Glomerular visceral epithelial cell (primary cell): Measurements from ENCODE around the gene TRAFD1.

ENCODE experiments used
- DNase-seq: peaks from one replicate; pipeline ENCODE4 v3.0.0-alpha.2; 2016; ENCODE audit errors: extremely low spot score

The TRAFD1 gene

GRCh38 chr12:112175361-112176155, 50.2 kb downstream of the TRAFD1 start:
- DNase-seq: no peak

DNA sequence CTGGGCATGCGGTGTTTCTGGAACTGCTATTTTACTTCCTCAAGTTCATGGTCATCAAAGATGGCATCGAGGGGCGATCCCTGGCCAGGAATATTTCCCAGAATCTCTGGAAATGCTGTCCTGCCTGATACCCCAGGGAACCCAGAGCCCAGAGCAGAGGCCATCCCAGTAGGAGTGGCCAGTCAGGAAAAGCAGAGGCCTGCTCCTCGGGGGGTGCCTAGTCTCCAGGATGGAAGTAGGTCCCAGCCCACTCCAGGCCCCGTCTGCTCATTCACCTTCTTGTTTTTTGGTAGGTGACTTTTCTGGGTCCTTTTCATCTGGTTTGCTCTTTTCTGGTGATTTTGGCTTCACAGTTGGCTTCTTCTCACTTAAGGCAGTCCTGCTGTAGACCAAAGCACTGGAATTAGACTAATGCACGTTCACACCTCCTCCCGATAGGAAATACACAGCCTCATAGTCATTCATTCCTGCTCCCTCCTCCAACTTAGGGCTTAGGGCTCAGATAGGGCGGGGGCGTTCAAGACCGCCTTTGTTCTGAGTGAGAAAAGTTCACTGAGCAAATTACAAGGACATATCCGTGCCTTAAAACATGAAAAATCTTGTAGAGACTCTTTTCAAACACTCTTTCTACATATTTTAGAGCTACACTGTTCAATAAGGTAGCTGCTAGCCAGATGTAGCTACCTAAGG, 51.1 kb downstream of the TRAFD1 start:
- no peak for DNase-seq

DNA sequence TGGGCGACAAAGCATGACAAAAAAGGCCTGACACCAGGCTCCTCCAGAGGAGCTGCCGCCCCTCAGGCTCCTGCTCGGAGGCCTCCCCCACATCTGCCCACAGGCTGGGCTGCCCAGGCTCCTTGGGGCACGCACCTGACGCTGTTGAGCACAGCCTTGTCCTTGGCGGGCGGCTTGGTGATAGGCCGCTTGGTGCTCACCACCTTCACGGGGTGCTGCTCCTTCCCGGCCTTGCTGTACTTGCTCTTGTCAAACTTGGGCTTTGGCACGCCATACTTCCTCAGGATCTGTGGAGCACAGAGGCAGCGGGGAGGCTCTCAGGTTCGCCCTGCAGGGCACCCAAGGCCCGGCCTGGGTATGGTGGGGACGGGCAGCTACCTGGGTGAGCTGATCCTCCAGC, 53.4 kb downstream of the TRAFD1 start:
- no peak for DNase-seq

DNA sequence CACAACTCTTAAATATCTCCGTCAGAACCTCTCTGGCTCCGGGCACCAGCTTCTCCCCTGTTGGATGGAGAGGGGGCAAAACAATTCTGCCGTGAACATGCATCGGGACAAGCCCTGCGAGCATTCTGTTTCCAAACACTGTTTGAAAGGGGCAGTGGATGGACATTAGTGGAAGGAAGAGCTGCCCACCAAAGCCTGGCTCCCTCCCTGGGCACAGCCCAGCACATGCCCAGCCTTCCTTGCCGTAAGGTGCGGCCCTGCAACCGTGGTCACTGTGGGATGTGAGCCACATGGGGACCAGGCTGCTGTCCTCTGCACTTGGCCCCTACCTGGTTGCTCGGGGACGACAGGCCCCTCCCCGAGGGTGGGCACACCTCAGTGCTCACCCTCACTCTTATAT, 54.0 kb downstream of the TRAFD1 start:
- no peak for DNase-seq

GRCh38 chr12:112179916-112180315, 54.6 kb downstream of the TRAFD1 start:
- DNase-seq: no peak

GRCh38 chr12:112180422-112180821, 55.1 kb downstream of the TRAFD1 start:
- no peak for DNase-seq

GRCh38 chr12:112182499-112182898, 57.1 kb downstream of the TRAFD1 start:
- no peak for DNase-seq

DNA sequence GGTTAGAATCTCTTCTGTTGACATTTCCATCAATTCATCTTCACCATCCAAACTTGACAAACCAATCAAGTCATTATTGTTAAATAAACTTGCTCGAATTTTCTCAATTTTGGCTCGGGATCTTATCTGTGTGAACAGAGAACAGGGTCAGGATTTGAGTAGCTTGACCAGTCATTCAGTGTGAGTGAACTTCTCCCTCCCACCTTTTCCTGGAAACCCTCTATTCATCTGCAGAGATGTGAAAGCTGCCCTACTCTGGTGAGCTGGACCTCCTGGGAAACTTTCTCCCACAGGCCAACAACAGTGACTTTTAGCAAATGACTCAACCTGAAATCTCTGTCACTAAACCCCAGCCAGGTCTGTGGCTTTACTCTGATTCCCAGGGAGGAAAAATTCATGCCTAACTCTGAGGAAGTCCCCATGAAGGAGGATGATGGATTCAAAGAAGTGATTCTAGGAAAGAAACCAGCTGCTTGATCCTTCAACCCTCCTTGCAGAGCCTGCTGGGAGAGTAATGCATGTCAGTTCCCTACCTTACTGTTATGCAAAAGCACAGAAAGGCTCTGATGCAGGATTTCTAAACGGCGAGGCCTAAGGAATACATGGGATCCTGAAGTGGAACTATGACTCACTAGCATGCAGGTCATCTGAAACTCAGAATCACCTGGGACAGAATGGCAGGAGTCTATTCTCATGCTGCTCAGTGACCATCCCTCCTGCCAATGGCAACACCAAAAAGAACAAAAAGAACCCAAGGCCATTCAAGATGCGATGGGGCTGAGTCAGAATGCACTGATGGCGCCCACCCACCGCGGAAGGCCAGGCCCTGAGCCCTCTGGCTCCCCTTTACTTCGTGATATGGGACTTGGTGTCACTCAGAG, 58.0 kb downstream of the TRAFD1 start:
- DNase-seq: no peak

GRCh38 chr12:112184056-112184887, 58.9 kb downstream of the TRAFD1 start:
- DNase-seq: no peak

DNA sequence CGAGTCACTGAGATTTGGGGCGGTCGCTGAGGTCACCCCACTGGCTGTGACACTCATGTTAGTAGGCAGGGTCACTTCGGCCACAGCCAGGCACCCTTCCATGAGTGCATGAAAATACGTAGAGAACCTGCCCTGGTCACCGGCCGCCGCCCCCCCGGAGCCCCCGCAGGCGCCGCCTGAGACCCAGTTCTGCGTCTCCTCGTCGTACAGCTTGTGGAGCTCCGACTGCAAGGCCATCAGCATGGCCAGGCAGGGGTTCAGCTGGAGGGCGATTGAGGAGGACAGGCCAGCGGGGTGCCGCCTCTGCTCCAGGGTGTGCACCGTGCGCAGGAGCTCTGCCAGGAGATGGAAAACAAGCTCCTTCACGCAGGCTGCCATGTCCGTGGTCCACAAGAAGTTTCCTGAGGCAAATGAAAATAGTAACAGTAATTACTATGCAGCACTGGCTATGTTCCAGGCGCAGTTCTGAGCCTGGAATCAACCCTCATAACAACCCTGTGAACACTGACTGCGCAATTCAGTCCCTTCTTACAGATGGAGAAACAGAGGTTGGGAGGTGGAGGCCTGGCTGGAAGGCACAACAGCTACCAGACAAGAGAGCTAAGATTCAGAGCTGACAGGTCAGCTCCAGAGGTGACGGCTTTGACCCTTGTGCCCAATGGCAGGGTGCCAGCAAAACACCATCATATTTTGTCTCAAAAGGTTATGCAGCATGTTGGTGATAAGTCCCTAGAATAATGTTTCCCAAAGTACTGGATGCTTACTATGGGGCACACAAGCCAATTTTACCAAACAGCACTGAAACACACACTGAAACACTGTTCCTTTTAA, 59.9 kb downstream of the TRAFD1 start:
- DNase-seq: no peak

DNA sequence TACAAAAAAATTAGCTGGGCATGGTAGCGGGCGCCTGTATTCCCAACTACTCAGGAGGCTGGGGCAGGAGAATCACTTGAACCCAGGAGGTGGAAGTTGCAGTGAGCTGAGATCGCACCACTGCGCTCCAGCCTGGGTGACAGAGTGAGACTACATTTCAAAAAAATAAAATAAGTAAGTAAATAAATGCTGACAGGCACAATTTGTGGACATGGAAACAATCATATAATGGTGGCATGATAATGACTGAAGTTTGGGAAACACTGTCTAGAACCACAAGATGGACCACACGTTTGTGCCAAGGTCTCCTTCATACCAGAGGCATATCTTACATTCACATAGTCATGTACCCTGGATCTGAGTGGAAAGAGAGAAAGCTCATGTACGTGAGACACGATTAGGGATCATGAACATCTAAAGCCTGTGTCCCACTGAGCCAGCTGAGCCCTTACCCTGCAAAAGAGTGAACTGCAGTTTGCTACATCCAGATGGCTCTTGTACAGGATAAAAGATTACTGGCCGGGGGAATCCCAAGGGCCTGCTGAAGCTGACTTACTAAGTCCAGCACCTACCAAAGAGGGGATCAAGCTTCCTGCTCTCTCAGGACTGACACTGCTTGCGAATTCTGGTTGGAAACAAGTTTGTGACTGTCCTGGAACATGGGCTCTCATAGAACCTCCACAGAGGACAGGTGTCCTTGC, 62.9 kb downstream of the TRAFD1 start:
- no peak for DNase-seq

- DNase-seq: no peak
Observed at GRCh38 chr12:112190231-112191025, 65.1 kb downstream of the TRAFD1 start.

GRCh38 chr12:112191201-112191600, 65.8 kb downstream of the TRAFD1 start:
- DNase-seq: no peak

DNA sequence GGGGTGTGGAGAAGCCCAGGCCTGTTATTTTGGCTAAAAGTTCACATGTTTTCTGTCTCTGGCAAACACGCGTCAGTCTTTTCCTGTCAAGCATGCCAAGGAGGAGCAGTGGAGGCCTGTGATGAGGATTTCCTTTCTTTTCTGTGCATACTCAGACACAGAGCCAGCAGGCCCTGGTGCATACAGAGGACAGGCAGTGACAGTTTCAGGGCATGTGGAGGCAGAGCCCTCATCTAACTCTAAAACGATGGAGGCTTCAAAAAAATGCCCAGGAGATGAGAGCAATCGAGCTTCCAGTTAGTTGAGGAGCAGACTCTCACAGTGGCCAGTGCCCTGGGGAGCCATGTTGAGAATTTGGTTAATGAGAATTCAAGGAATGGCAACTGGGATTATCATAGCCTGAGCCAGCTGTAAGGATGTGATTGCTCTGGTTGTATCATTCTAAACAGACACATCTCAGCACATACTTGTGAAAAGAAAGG, 66.5 kb downstream of the TRAFD1 start:
- DNase-seq: no peak

DNA sequence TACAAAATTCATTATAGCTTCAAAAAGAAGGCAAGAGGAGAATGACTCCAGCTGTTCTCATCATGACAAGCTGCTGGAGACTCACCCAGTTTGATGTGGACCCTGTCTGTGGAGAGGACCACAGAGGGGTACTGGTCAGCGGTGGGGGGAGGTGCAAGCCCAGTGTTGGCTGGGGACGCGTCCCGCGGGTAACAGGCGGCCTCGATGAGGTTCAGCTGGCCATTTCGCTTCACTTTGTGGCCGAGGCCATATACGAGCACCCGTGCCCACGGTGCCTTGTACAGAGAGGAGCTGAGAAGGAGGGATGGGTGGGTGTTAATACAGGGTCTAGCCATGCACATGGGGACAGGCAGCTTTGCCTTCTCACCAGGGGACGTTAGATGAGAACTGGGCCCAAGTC, 67.1 kb downstream of the TRAFD1 start:
- no peak for DNase-seq

- DNase-seq: no peak
Observed at GRCh38 chr12:112194601-112195247, 69.4 kb downstream of the TRAFD1 start.

GRCh38 chr12:112196196-112196875, 71.0 kb downstream of the TRAFD1 start:
- no peak for DNase-seq
